Astrocyte (in vitro differentiated cells and primary cell): Measurements from ENCODE around the gene ANKRD36. TPM values are rescaled to one million over a fixed set of nuclear protein-coding genes. Genes with fewer than 3 reads are reported as not detected.
"Not testable (repeated sequence)": the region's sequence is repeated elsewhere in the genome, so short reads cannot be mapped to it uniquely, and the experiment has no call there.

Experiments
- DNase-seq: peaks from one replicate; pipeline ENCODE4 v3.0.0-alpha.2; 2010; ENCODE audit warnings: low read depth
- FAIRE-seq: peaks from 2 replicates; lab custom pipeline; 2011; peaks lifted over from hg19 to GRCh38; lab: Jason Lieb, UNC
- H2AFZ ChIP-seq: 2 replicates; pipeline ENCODE4 v1.6.0; 2012; ENCODE audit warnings: low read depth, low read length, inconsistent platforms
- H3K27ac ChIP-seq: 2 replicates; pipeline ENCODE4 v1.5.1; 2011; ENCODE audit warnings: low read depth, low read length, inconsistent platforms
- H3K27me3 ChIP-seq: 2 replicates; pipeline ENCODE4 v1.6.0; 2011; ENCODE audit warnings: low read length, inconsistent platforms; ENCODE audit not compliant: insufficient read depth
- H3K36me3 ChIP-seq: 2 replicates; pipeline ENCODE4 v1.5.1; 2011; ENCODE audit warnings: low read length, inconsistent platforms; ENCODE audit not compliant: insufficient read depth
- H3K4me1 ChIP-seq: 2 replicates; pipeline ENCODE4 v1.5.1; 2011; ENCODE audit warnings: low read length, inconsistent platforms; ENCODE audit not compliant: insufficient read depth
- H3K4me2 ChIP-seq: 2 replicates; pipeline ENCODE4 v1.6.0; 2012; ENCODE audit warnings: low read length, inconsistent platforms
- H3K4me3 ChIP-seq: 2 replicates; pipeline ENCODE4 v1.5.1; 2011; ENCODE audit warnings: low read depth, mild to moderate bottlenecking, low read length, inconsistent platforms; ENCODE audit not compliant: insufficient read depth
- H3K79me2 ChIP-seq: 2 replicates; pipeline ENCODE4 v1.6.0; 2012; ENCODE audit warnings: mild to moderate bottlenecking, low read length, inconsistent platforms; ENCODE audit not compliant: insufficient read depth
- H3K9ac ChIP-seq: 2 replicates; pipeline ENCODE4 v1.6.0; 2012; ENCODE audit warnings: mild to moderate bottlenecking, low read length, inconsistent platforms
- H3K9me3 ChIP-seq: 2 replicates; pipeline ENCODE4 v1.5.1; 2012; ENCODE audit warnings: low read depth, mild to moderate bottlenecking, low read length, inconsistent platforms; ENCODE audit not compliant: insufficient read depth
- H4K20me1 ChIP-seq: 2 replicates; pipeline ENCODE4 v1.6.0; 2012; ENCODE audit warnings: low read length, inconsistent platforms; ENCODE audit not compliant: insufficient read depth
- H3K27ac Mint-ChIP-seq: one replicate; pipeline ENCODE4 v1.8.0; 2021; ENCODE audit warnings: mild to moderate bottlenecking, mixed read lengths; ENCODE audit not compliant: unreplicated experiment
- H3K27me3 Mint-ChIP-seq: one replicate; pipeline ENCODE4 v1.8.0; 2021; ENCODE audit warnings: low read depth, mixed read lengths; ENCODE audit not compliant: unreplicated experiment
- H3K36me3 Mint-ChIP-seq: one replicate; pipeline ENCODE4 v1.8.0; 2021; ENCODE audit warnings: low read depth, mixed read lengths; ENCODE audit not compliant: unreplicated experiment
- H3K4me1 Mint-ChIP-seq: one replicate; pipeline ENCODE4 v1.8.0; 2021; ENCODE audit warnings: low read depth, mixed read lengths; ENCODE audit not compliant: unreplicated experiment
- H3K4me3 Mint-ChIP-seq: one replicate; pipeline ENCODE4 v1.8.0; 2021; ENCODE audit warnings: mild to moderate bottlenecking, moderate library complexity, mixed read lengths; ENCODE audit not compliant: unreplicated experiment
- H3K9me3 Mint-ChIP-seq: one replicate; pipeline ENCODE4 v1.8.0; 2021; ENCODE audit warnings: mild to moderate bottlenecking, mixed read lengths; ENCODE audit not compliant: unreplicated experiment
- EZH2 ChIP-seq: IDR thresholded peaks from 2 replicates; pipeline ENCODE4 v1.6.1; 2012; ENCODE audit warnings: mild to moderate bottlenecking, low read length, inconsistent platforms; ENCODE audit not compliant: insufficient read depth
- total RNA-seq: library from RNA; stranded (reverse); gene quantifications from 2 replicates; pipeline ENCODE4 v1.2.1, GENCODE V29; 2021

Gene ANKRD36
- total RNA-seq, 1 donor from 2014 or later, result 21.5 TPM

DNA sequence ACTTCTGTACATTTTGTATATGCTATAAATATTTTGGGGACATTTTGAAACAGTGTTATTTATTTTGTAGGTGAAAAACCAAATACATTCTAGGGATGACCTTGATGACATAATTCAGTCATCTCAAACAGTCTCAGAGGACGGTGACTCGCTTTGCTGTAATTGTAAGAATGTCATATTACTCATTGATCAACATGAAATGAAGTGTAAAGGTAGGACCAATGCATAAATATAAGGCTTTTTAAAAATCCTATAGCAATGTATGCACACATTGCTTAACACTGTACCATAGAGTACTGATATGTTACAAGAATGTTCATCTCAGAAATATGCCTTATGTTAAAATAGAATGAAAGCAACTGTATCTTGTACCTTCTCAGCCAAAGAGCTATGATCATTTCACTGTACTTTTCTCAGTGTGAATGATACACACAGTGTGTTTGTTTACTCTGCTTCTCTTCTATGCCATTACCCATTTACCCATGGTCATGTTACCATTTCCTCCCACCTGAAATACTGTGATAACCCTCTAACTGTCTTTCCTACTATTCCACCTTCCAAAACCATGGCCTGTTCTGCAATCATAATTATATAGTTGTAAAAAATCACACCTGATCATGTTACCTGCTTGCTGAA is 120.8 kb downstream of the ANKRD36 start:
- H3K36me3 Mint-ChIP-seq, H3K27me3 ChIP-seq, H3K27ac Mint-ChIP-seq, DNase-seq, H3K27me3 Mint-ChIP-seq, H3K9ac ChIP-seq, H3K4me3 ChIP-seq, H3K79me2 ChIP-seq, H2AFZ ChIP-seq, H3K4me1 Mint-ChIP-seq, H3K4me1 ChIP-seq, H3K9me3 Mint-ChIP-seq, FAIRE-seq, H3K9me3 ChIP-seq, H3K27ac ChIP-seq, H3K36me3 ChIP-seq, H4K20me1 ChIP-seq, H3K4me3 Mint-ChIP-seq, H3K4me2 ChIP-seq: not testable (repeated sequence)

DNA sequence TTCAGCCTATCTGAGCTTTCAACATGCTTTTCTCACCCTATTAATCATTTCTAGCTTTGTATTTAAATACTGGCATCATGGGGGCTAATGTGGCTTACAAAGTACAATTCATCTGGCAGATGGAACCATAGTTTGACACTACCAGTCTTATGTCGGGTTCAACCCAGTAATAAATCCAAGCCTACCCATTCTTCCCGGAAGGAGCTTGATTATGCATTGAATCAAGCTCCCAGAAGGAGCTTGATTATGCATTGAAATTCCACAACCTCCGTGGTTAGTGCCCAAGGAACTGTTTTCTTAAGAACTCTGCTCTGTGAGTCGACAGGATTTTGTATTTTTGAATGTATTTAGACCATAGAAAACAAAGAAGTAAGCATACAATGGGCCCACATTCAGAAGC is 148.2 kb downstream of the ANKRD36 start:
- H3K27me3 ChIP-seq, H3K27ac Mint-ChIP-seq, H3K79me2 ChIP-seq, H4K20me1 ChIP-seq, H3K4me3 ChIP-seq, H3K9me3 Mint-ChIP-seq, H3K4me1 Mint-ChIP-seq, H2AFZ ChIP-seq, H3K4me3 Mint-ChIP-seq, FAIRE-seq, H3K36me3 ChIP-seq, H3K4me2 ChIP-seq, H3K9ac ChIP-seq, H3K36me3 Mint-ChIP-seq, H3K27ac ChIP-seq, DNase-seq, H3K27me3 Mint-ChIP-seq, H3K4me1 ChIP-seq, H3K9me3 ChIP-seq: not testable (repeated sequence)

DNA sequence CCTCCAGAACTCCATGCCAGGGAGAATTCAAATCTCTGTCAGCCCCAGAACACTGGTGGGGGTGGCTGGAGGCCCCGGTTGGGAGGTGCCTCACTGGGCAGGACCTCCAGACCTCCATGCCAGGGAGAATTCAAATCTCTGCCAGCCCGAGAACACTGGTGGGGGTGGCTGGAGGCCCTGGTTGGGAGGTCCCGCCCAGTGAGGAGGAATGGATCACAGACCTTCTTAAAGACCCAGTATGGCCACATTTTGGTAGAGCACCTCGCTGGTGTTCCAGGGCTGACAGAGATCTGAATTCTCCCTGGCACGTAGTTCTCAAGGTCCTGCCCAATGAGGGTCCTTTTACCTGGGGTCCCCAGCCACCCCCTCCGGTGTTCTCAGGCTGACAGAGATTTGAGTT is 153.5 kb downstream of the ANKRD36 start:
- not testable (repeated sequence) for H3K27me3 Mint-ChIP-seq
- H3K36me3 Mint-ChIP-seq, result peaks cover 11% of the 10 kb centered on the region

DNA sequence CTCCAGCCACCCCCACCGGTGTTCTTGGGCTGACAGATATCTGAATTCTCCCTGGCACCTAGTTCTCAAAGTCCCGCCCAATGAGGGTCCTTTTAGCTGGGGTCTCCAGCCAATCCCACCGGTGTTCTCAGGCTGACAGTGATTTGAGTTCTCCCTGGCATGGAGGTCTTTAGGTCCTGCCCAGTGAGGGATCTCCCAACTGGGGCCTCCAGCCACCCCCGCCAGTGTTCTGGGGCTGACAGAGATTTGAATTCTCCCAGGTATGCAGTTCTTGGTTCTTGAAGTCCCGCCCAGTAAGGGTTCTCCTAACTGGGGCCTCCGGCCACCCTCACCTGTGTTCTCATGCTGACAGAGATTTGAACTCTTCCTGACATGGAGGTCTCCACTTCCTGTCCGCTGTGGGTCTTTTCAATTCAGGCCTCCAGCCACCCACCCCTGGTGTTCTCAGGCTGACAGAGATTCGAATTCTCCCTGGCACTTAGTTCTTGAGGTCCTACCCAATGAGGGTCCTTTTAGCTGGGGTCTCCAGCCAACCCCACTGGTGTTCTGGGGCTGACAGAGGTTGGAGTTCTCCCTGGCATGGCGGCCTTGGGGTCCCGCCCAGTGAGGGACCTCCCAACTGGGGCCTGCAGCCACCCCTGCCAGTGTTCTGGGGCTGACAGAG is 154.6 kb downstream of the ANKRD36 start:
- Histone ChIP-seq H3K9me3 (no peaks in the 10 kb centered on the region), H3K27ac (no peak overlapping the region), H4K20me1 (no peaks in the 10 kb centered on the region), H3K27me3 (no peaks in the 10 kb centered on the region), H3K4me1 (no peaks in the 10 kb centered on the region), H2AFZ (no peak overlapping the region), H3K36me3 (no peaks in the 10 kb centered on the region), H3K79me2 (no peaks in the 10 kb centered on the region), H3K4me2 (no peak overlapping the region), H3K4me3 (no peak overlapping the region), H3K9ac (no peak overlapping the region)
- no peak for FAIRE-seq
- no peaks in the 10 kb centered on the region for H3K27me3 Mint-ChIP-seq
- DNase-seq, result no peak
- no peak for TF ChIP-seq EZH2
- H3K4me3 Mint-ChIP-seq, result no peak overlapping the region
- H3K27ac Mint-ChIP-seq, result no peak overlapping the region
- no peaks in the 10 kb centered on the region for H3K4me1 Mint-ChIP-seq
- H3K36me3 Mint-ChIP-seq, result peaks cover 11% of the 10 kb centered on the region
- H3K9me3 Mint-ChIP-seq, result peaks cover 7% of the 10 kb centered on the region

More for the DNA sequence above, 153.5 kb downstream of the ANKRD36 start:
- H3K9me3 Mint-ChIP-seq, H3K4me3 Mint-ChIP-seq, DNase-seq, H2AFZ ChIP-seq, H3K4me3 ChIP-seq, H3K27ac Mint-ChIP-seq, H4K20me1 ChIP-seq, H3K36me3 ChIP-seq, FAIRE-seq, H3K27ac ChIP-seq, H3K9ac ChIP-seq, H3K79me2 ChIP-seq, H3K9me3 ChIP-seq, H3K4me2 ChIP-seq, H3K4me1 ChIP-seq, H3K4me1 Mint-ChIP-seq, H3K27me3 ChIP-seq: not testable (repeated sequence)

DNA sequence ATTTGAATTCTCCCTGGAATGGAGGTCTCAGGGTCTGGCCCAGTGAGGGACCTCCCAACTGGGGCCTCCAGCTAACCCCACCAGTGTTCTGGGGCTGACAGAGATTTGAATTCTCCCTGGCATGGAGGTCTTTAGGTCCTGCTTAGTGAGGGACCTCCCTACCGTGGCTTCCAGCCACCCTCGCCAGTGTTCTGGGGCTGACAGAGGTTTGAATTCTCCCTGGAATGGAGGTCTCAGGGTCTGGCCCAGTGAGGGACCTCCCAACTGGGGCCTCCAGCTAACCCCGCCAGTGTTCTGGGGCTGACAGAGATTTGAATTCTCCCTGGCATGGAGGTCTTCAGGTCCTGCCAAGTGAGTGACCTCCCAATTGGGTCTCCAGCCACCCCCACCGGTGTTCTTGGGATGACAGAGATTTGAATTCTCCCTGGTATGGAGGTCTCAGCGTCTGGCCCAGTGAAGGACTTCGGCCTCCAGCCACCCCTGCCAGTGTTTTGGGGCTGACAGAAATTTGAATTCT is 155.2 kb downstream of the ANKRD36 start:
- H3K4me1 ChIP-seq, FAIRE-seq, H3K4me3 Mint-ChIP-seq, H3K79me2 ChIP-seq, H3K27me3 ChIP-seq, H3K9ac ChIP-seq, H3K4me2 ChIP-seq, H4K20me1 ChIP-seq, H3K4me1 Mint-ChIP-seq, H3K27ac Mint-ChIP-seq, H3K9me3 Mint-ChIP-seq, H3K27me3 Mint-ChIP-seq, H3K27ac ChIP-seq, H2AFZ ChIP-seq, H3K4me3 ChIP-seq, DNase-seq, H3K36me3 ChIP-seq, H3K9me3 ChIP-seq: not testable (repeated sequence)
- H3K36me3 Mint-ChIP-seq, result peaks cover 11% of the 10 kb centered on the region
